ENCODE measurements around the gene PPP1CA.

Gene PPP1CA

DNA sequence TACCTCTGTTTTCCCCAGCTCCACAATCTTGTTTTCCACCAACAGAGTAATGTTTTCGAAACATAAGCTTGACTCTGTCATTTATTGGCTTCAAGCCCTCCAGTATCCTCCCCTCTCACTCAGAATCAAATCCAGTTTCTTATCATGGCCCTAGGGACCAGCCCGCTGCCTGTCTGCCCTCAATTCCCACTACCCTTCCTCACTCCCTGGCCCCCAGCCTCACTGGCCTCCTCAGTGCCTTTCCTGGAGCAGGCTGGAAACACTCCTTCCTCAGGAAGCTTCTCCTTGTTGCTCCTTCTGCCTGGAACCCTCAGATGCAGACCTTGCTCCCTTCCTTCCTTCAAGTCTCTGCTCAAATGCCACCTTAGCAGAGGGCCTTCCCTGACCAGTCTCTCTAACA is 52.2 kb downstream of the PPP1CA start:
- TF ChIP-seq, protein P1, sequence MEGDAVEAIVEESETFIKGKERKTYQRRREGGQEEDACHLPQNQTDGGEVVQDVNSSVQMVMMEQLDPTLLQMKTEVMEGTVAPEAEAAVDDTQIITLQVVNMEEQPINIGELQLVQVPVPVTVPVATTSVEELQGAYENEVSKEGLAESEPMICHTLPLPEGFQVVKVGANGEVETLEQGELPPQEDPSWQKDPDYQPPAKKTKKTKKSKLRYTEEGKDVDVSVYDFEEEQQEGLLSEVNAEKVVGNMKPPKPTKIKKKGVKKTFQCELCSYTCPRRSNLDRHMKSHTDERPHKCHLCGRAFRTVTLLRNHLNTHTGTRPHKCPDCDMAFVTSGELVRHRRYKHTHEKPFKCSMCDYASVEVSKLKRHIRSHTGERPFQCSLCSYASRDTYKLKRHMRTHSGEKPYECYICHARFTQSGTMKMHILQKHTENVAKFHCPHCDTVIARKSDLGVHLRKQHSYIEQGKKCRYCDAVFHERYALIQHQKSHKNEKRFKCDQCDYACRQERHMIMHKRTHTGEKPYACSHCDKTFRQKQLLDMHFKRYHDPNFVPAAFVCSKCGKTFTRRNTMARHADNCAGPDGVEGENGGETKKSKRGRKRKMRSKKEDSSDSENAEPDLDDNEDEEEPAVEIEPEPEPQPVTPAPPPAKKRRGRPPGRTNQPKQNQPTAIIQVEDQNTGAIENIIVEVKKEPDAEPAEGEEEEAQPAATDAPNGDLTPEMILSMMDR (IDR thresholded peaks at IDR 0.05; ENCODE audit: low read depth, low read length, missing control alignments) = no peak
- H3K27me3 ChIP-seq (replicated peaks) = no peaks in the 10 kb centered on the region
- DNase-seq = no peak
- in situ Hi-C loops (cut with HindIII; ENCODE audit: low pct_ligation_motif_present, low sequenced_read_pairs) = no loop called here
- H3K36me3 ChIP-seq (replicated peaks) = no peaks in the 10 kb centered on the region
- H3K4me3 ChIP-seq (ENCODE audit: low read depth, low read length) = no peak overlapping the region
- no peak overlapping the region for H3K27ac ChIP-seq

DNA sequence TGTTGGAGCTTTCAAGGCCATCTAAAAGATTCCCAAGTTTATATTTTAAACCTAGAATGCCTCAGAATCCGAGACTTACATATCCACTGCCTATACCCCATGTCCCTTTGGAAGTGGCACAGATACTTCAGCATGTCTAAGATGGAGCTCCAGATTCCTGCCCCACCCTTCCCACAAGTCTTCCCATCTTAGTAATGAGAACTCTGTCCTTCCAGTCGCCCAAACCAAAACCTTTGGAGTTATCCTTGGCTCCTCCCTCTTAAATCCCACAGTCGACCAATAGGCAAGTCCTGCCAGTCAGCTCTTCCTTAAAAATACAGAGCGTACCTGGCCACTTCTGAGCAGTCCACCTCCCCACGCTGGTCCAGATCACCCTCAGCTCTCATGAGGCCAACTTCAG is 52.6 kb downstream of the PPP1CA start:
- Histone ChIP-seq H3K27me3 (replicated peaks) (no peaks in the 10 kb centered on the region), H3K27ac (no peak overlapping the region), H3K4me3 (ENCODE audit: low read depth, low read length) (no peak overlapping the region), H3K36me3 (replicated peaks) (no peaks in the 10 kb centered on the region)
- TF ChIP-seq, protein P1 (IDR thresholded peaks at IDR 0.05; ENCODE audit: low read depth, low read length, missing control alignments) = no peak
- in situ Hi-C loops (cut with HindIII; ENCODE audit: low pct_ligation_motif_present, low sequenced_read_pairs) = no loop called here
- no peak for DNase-seq
